ENCODE measurements around the gene CCDC110.
"Not testable (repeated sequence)": the region's sequence is repeated elsewhere in the genome, so short reads cannot be mapped to it uniquely, and the experiment has no call there.

The CCDC110 gene

GRCh38 chr4:185471235-185472102 is at the start of gene CCDC110:
TSS of gene CCDC110 (minus strand) at chr4:185471733. CDS start at chr4:185471683, 50 bp downstream.
- DNase-seq (ENCODE audit: low read depth), result peak; percentile 77

GRCh38 chr4:185520119-185520518 is 48.6 kb upstream of the CCDC110 start:
- DNase-seq (ENCODE audit: low read depth), result no peak

- DNase-seq (ENCODE audit: low read depth), result no peak
Observed at GRCh38 chr4:185518494-185518893, 47.0 kb upstream of the CCDC110 start.

- DNase-seq (ENCODE audit: low read depth), result no peak
Observed at GRCh38 chr4:185518069-185518468, 46.5 kb upstream of the CCDC110 start.

- DNase-seq (ENCODE audit: low read depth), result no peak
Observed at GRCh38 chr4:185515248-185515647, 43.7 kb upstream of the CCDC110 start.

GRCh38 chr4:185514182-185514697 is 42.7 kb upstream of the CCDC110 start:
- no peak for DNase-seq (ENCODE audit: low read depth)

- DNase-seq (ENCODE audit: low read depth), result no peak
Observed at GRCh38 chr4:185513489-185514181, 42.1 kb upstream of the CCDC110 start.

- DNase-seq (ENCODE audit: low read depth), result no peak
Observed at GRCh38 chr4:185512516-185512915, 41.0 kb upstream of the CCDC110 start.

GRCh38 chr4:185511243-185511642 is 39.7 kb upstream of the CCDC110 start:
- DNase-seq (ENCODE audit: low read depth), result not testable (repeated sequence)

GRCh38 chr4:185510806-185511205 is 39.3 kb upstream of the CCDC110 start:
- DNase-seq (ENCODE audit: low read depth), result no peak

GRCh38 chr4:185508181-185508580 is 36.6 kb upstream of the CCDC110 start:
- no peak for DNase-seq (ENCODE audit: low read depth)

- DNase-seq (ENCODE audit: low read depth), result no peak
Observed at GRCh38 chr4:185506422-185506821, 34.9 kb upstream of the CCDC110 start.

- DNase-seq (ENCODE audit: low read depth), result no peak
Observed at GRCh38 chr4:185504098-185505047, 32.8 kb upstream of the CCDC110 start.

GRCh38 chr4:185502386-185502785 is 30.9 kb upstream of the CCDC110 start:
- no peak for DNase-seq (ENCODE audit: low read depth)

- DNase-seq (ENCODE audit: low read depth), result no peak
Observed at GRCh38 chr4:185500576-185500975, 29.0 kb upstream of the CCDC110 start.

GRCh38 chr4:185500035-185500434 is 28.5 kb upstream of the CCDC110 start:
- no peak for DNase-seq (ENCODE audit: low read depth)

GRCh38 chr4:185488650-185489049 is 17.1 kb upstream of the CCDC110 start:
- no peak for DNase-seq (ENCODE audit: low read depth)

GRCh38 chr4:185481401-185481800 is 9.9 kb upstream of the CCDC110 start:
- no peak for DNase-seq (ENCODE audit: low read depth)

- no peak for DNase-seq (ENCODE audit: low read depth)
Observed at GRCh38 chr4:185480016-185480732, 8.6 kb upstream of the CCDC110 start.

GRCh38 chr4:185479507-185479971 is 8.0 kb upstream of the CCDC110 start:
- DNase-seq (ENCODE audit: low read depth), result no peak

- DNase-seq (ENCODE audit: low read depth), result no peak
Observed at GRCh38 chr4:185473247-185473646, 1.7 kb upstream of the CCDC110 start.
